ENCODE measurements around the gene ADGRG1. TPM values are rescaled to one million over a fixed set of nuclear protein-coding genes. Genes with fewer than 3 reads are reported as not detected.

Gene ADGRG1
- total and polyA plus RNA-seq, 2 donors (not counting 1 experiment from before 2014, with no cell fraction given) = 0.20 to 0.61 TPM

DNA sequence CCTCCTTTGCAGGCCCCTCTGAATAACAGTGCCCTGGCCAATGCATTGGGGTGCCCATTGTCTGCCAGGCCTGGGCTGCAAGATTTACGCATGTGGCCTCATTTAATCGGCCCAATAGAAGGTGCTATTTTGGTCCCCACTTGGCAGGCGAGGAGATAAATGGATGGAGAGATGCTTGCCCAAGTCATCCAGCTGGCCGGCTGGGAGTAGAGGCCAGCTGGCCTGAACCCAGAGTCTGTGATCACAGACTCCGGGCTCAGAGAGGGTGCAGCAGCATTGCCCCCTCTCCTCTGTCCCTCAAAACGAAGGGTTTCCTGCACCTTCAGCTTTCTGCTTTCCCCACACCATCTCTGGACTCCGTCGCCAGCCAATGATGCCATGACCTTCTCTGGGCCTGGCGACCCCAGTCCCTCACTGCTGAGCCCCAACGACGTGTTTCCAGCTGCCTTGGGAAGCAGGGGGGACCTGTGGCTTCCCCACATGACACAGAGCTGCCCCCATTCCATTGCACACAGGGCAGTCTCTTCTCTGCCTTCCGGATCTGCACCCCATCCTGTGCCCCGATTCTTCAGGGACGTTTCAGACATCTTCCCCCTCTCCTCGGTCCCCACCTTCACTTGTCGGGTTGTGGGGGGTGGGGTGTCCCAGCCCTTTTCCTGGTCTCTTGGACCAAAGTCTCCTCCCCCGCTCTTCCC is 3.5 kb upstream of the ADGRG1 start:
- H3K4me2 ChIP-seq (replicated peaks; ENCODE audit: low read depth, low read length, poor library complexity, severe bottlenecking) = no peak overlapping the region
- no peak overlapping the region for H3K9ac ChIP-seq (ENCODE audit: low read length)
- ChIA-PET POLR2A (no interaction called here), CTCF (no interaction called here)
- intact Hi-C loops (cut with micrococcal nuclease) = no loop called here
- 55% methylated on average over 12 of the region's 17 CpGs for WGBS (ENCODE audit: insufficient coverage)
- peaks cover 0 to 5% of the 10 kb centered on the region in 2 donors for H3K4me1 ChIP-seq (ENCODE audit: control insufficient read depth in 2 of 2, insufficient read depth in 2 of 2, low read length in 2 of 2)
- H3K27ac Mint-ChIP-seq = no peak overlapping the region
- TF ChIP-seq EZH2 (IDR thresholded peaks at IDR 0.05; ENCODE audit: borderline replicate concordance, insufficient read depth, low read depth, low read length, poor library complexity, severe bottlenecking) = no peak
- TF ChIP-seq, protein P1, sequence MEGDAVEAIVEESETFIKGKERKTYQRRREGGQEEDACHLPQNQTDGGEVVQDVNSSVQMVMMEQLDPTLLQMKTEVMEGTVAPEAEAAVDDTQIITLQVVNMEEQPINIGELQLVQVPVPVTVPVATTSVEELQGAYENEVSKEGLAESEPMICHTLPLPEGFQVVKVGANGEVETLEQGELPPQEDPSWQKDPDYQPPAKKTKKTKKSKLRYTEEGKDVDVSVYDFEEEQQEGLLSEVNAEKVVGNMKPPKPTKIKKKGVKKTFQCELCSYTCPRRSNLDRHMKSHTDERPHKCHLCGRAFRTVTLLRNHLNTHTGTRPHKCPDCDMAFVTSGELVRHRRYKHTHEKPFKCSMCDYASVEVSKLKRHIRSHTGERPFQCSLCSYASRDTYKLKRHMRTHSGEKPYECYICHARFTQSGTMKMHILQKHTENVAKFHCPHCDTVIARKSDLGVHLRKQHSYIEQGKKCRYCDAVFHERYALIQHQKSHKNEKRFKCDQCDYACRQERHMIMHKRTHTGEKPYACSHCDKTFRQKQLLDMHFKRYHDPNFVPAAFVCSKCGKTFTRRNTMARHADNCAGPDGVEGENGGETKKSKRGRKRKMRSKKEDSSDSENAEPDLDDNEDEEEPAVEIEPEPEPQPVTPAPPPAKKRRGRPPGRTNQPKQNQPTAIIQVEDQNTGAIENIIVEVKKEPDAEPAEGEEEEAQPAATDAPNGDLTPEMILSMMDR (IDR thresholded peaks at IDR 0.05) = no peak
- peaks cover 0 to 3% (median 0%) of the 10 kb centered on the region in 3 donors for H3K9me3 ChIP-seq (ENCODE audit: control extremely low read depth in 1 of 3, control insufficient read depth in 2 of 3, insufficient read depth in 1 of 3, low read length in 2 of 3)
- no peak overlapping the region for H3K4me3 Mint-ChIP-seq
- H3K4me3 ChIP-seq (ENCODE audit: control extremely low read depth in 1 of 5, extremely low read depth in 1 of 5, insufficient read depth in 1 of 5, low read depth in 2 of 5, low read length in 4 of 5) = no peak overlapping the region
- H3K27ac ChIP-seq (ENCODE audit: low read length in 2 of 2) = no peak overlapping the region
- no peak for ATAC-seq (ENCODE audit: low read depth)
- no peak for DNase-seq
- H3K79me2 ChIP-seq (ENCODE audit: control insufficient read depth, insufficient read depth, low read length) = no peaks in the 10 kb centered on the region
- H3K27me3 ChIP-seq (replicated peaks in 1 of 4; ENCODE audit: control extremely low read depth in 1 of 4, control insufficient read depth in 3 of 4, insufficient read depth in 4 of 4, low read length in 3 of 4) = peaks cover 0 to 27% (median 10%) of the 10 kb centered on the region in 4 experiments
- H3K4me1 Mint-ChIP-seq = peaks cover 3% of the 10 kb centered on the region
- H3K27me3 Mint-ChIP-seq = peaks cover 46% of the 10 kb centered on the region
- no peaks in the 10 kb centered on the region for H3K36me3 ChIP-seq (replicated peaks in 1 of 2; ENCODE audit: control extremely low read depth in 1 of 2, control insufficient read depth in 1 of 2, extremely low read depth in 1 of 2, insufficient read depth in 2 of 2, low read length in 1 of 2)
- no peaks in the 10 kb centered on the region for H3K9me3 Mint-ChIP-seq (ENCODE audit: insufficient read depth)
- H2AFZ ChIP-seq (ENCODE audit: insufficient read depth, low read depth, low read length, poor library complexity, severe bottlenecking) = no peak overlapping the region
- H4K20me1 ChIP-seq (ENCODE audit: control insufficient read depth, insufficient read depth, low read length, poor library complexity, severe bottlenecking) = no peaks in the 10 kb centered on the region

GRCh38 chr16:57626420-57627170 is 1.8 kb upstream of the ADGRG1 start:
- ChIA-PET POLR2A (no interaction called here), CTCF (interaction anchor here (0.7 kb wide), 1 partner anchor 12 kb away, joined by 3 read pairs; no protein-coding TSS in a partner anchor)
- no peaks in the 10 kb centered on the region for H3K36me3 ChIP-seq (replicated peaks in 1 of 2; ENCODE audit: control extremely low read depth in 1 of 2, control insufficient read depth in 1 of 2, extremely low read depth in 1 of 2, insufficient read depth in 2 of 2, low read length in 1 of 2)
- Mint-ChIP-seq H3K4me1 (peaks cover 3% of the 10 kb centered on the region), H3K4me3 (no peak overlapping the region), H3K27me3 (peaks cover 57% of the 10 kb centered on the region), H3K27ac (no peak overlapping the region), H3K9me3 (ENCODE audit: insufficient read depth) (no peaks in the 10 kb centered on the region)
- no peak overlapping the region for H2AFZ ChIP-seq (ENCODE audit: insufficient read depth, low read depth, low read length, poor library complexity, severe bottlenecking)
- peaks cover 0 to 42% (median 14%) of the 10 kb centered on the region in 4 experiments for H3K27me3 ChIP-seq (replicated peaks in 1 of 4; ENCODE audit: control extremely low read depth in 1 of 4, control insufficient read depth in 3 of 4, insufficient read depth in 4 of 4, low read length in 3 of 4)
- H3K9ac ChIP-seq (ENCODE audit: low read length) = no peak overlapping the region
- H3K9me3 ChIP-seq (ENCODE audit: control extremely low read depth in 1 of 3, control insufficient read depth in 2 of 3, insufficient read depth in 1 of 3, low read length in 2 of 3) = peaks cover 0 to 3% (median 0%) of the 10 kb centered on the region in 3 donors
- no peak for ATAC-seq (ENCODE audit: low read depth)
- no peak for TF ChIP-seq EZH2 (IDR thresholded peaks at IDR 0.05; ENCODE audit: borderline replicate concordance, insufficient read depth, low read depth, low read length, poor library complexity, severe bottlenecking)
- TF ChIP-seq, protein P1 (IDR thresholded peaks at IDR 0.05) = no peak
- no peak for DNase-seq
- H3K4me1 ChIP-seq (ENCODE audit: control insufficient read depth in 2 of 2, insufficient read depth in 2 of 2, low read length in 2 of 2) = peaks cover 0 to 5% of the 10 kb centered on the region in 2 donors
- no peaks in the 10 kb centered on the region for H4K20me1 ChIP-seq (ENCODE audit: control insufficient read depth, insufficient read depth, low read length, poor library complexity, severe bottlenecking)
- no peak overlapping the region for H3K4me3 ChIP-seq (ENCODE audit: control extremely low read depth in 1 of 5, extremely low read depth in 1 of 5, insufficient read depth in 1 of 5, low read depth in 2 of 5, low read length in 4 of 5)
- no peak overlapping the region for H3K27ac ChIP-seq (ENCODE audit: low read length in 2 of 2)
- intact Hi-C loops (cut with micrococcal nuclease) = no loop called here
- WGBS (ENCODE audit: insufficient coverage) = 84% methylated on average over 9 of the region's 10 CpGs
- H3K79me2 ChIP-seq (ENCODE audit: control insufficient read depth, insufficient read depth, low read length) = no peaks in the 10 kb centered on the region
- no peak overlapping the region for H3K4me2 ChIP-seq (replicated peaks; ENCODE audit: low read depth, low read length, poor library complexity, severe bottlenecking)

All from B cell (primary cell).